Choroid plexus epithelial cell (primary cell): Measurements from ENCODE around the gene ADGRF1.

Experiments
- DNase-seq: peaks from one replicate; pipeline ENCODE4 v3.0.0-alpha.2; 2010; ENCODE audit warnings: low read depth
- H3K4me3 ChIP-seq: 2 replicates; pipeline ENCODE4 v1.5.1; 2011; ENCODE audit warnings: low read depth, mild to moderate bottlenecking, control low read depth, low read length, moderate library complexity
- TF ChIP-seq, protein P1 (sequence below): conservative IDR thresholded peaks from 2 replicates; pipeline ENCODE4 v1.5.1; 2011; ENCODE audit warnings: low read depth, mild to moderate bottlenecking, control low read depth, inconsistent platforms, low read length, moderate library complexity

The ADGRF1 gene

DNA sequence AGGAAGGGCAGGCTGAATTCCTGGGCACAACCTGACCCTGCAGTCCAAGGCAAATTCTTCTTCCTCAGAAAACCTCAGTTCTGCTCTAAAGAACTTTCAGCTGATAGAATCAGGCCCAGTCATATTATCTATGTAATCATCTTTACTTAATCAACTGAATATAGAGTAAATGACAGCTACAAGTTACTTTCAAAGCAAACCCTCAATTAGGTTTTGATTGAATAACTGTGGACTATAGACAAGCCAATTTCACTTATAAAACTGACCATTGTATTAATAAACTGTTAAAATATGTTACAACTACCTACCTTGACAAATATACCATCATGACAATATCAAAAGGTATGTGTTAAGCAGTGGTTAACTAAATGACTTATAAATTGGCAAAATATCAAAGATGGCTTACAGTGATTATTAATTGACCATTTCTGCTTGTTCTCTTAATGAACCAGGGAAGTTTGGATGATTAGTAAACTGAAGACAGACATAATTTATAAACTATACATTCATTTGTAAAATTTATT lies 74.2 kb downstream of the ADGRF1 start:
- TF ChIP-seq, protein P1, sequence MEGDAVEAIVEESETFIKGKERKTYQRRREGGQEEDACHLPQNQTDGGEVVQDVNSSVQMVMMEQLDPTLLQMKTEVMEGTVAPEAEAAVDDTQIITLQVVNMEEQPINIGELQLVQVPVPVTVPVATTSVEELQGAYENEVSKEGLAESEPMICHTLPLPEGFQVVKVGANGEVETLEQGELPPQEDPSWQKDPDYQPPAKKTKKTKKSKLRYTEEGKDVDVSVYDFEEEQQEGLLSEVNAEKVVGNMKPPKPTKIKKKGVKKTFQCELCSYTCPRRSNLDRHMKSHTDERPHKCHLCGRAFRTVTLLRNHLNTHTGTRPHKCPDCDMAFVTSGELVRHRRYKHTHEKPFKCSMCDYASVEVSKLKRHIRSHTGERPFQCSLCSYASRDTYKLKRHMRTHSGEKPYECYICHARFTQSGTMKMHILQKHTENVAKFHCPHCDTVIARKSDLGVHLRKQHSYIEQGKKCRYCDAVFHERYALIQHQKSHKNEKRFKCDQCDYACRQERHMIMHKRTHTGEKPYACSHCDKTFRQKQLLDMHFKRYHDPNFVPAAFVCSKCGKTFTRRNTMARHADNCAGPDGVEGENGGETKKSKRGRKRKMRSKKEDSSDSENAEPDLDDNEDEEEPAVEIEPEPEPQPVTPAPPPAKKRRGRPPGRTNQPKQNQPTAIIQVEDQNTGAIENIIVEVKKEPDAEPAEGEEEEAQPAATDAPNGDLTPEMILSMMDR = no peak
- no peak overlapping the region for H3K4me3 ChIP-seq

DNA sequence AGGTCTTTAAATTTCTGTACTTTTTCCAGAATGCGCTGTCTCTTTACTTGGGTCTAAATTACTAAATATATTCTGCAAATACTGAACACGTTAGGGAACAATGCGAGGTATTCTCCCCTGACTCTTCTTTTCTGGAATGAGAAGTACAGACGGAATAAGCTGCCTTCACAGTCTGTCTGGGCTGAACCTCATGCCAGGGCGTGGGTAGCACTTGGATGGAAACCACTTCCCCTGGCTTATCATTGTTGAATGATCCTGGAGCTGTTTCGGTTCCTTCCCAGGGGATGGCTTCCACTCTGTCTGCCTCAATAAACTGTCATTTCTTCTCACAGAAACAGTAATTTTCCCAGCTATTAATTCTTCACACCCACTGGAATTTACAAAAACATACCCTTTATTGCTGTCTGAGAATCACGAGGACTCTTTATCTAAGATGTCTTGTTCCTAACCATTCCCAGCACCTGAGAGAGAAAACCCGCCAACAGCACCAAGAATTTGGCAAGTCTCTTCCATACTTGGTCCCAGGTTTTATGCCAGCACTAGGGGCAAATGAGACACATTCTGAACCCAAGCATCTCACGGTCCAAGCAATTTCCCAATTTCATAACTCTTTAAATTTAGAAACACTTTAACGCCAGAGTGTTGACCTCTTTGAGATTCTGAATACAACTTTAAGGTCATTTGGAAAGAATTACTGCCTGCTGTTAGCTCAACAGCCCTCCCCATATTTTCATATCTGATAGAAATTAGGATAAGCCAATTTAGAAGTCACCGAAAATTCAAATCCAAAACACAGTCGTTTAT lies 77.2 kb downstream of the ADGRF1 start:
- TF ChIP-seq, protein P1 = no peak
- peak; percentile 14 for DNase-seq
- no peak overlapping the region for H3K4me3 ChIP-seq

More for the DNA sequence above, 74.2 kb downstream of the ADGRF1 start:
- no peak for DNase-seq

DNA sequence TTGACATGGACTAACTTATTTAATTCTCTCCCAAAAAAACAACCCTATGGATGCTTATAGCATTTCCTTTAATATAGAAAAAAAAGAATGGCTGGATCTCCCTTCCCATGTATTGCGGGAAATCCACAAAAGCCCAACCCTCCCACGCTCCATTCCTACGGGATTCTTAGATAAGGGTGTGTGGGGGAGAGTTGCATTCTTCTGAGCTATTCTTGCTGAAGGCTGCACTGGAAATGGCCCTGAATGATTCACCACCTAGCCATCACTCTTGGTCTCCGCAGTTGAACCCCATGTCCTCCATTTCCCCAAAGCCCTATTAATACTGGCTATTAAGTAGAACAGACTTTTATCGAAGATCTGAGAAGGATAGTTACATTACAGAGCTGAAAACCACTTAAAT lies 78.5 kb downstream of the ADGRF1 start:
- TF ChIP-seq, protein P1 = no peak
- peak; percentile 21 for DNase-seq
- H3K4me3 ChIP-seq = no peak overlapping the region

DNA sequence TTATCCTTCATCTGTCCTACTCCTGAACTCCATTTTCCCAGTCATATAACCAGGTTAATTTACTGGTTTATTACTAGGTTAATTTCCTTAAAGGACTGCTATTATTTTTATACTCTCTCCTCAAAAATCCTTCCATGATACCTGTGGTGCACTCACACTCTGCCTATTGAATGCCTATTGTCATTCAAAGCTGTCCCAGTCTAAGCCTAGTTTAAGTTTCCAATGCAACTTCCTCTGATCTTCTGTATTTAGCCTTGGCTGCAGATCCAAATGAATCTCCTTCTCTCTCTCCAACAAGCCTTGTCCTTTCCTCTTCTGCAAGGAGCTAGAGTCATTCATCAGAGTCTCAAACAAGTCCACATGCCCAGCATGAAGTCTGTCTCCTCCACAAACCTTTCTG lies 79.1 kb downstream of the ADGRF1 start:
- no peak for DNase-seq
- no peak overlapping the region for H3K4me3 ChIP-seq
- TF ChIP-seq, protein P1 = no peak

DNA sequence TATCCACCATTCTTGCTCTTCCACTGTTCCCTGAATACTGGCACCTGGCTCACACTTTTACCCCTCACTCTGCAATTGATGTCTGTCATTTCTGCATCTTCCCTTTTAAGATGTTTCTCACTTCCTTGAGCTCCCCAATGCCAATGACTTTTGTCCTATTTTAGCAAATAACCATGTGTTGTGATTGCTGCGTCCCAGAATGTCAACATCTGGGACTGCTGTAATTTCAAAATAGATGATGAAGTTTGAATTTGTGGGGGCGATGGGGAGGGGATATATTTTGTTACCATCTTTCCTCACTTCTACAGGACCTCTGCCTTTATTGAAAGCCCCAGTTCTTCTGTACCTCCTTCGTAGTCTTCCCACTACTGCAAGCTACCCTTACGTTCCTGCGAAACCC lies 80.4 kb downstream of the ADGRF1 start:
- TF ChIP-seq, protein P1 = no peak
- no peak for DNase-seq
- H3K4me3 ChIP-seq = no peak overlapping the region

DNA sequence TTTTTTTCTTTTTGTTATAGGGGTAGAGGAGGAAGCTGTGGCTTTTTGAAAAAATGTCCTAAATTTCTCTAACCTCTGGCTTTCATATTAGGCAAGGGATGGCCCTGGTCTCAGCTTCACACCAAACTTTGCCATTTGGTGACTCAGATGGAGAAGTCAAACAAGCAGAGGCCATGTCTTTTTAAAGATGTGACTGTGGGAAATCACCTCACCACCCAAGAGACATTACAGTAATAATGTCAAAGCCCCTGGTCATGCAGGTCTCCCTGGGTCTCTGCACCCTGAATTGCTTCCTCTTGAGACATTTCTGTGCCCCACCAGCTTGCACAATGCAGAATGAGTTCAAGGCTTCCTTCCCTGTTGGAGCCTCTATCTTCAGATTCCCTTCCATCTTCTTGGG lies 80.9 kb downstream of the ADGRF1 start:
- DNase-seq = no peak
- TF ChIP-seq, protein P1 = no peak
- H3K4me3 ChIP-seq = no peak overlapping the region

DNA sequence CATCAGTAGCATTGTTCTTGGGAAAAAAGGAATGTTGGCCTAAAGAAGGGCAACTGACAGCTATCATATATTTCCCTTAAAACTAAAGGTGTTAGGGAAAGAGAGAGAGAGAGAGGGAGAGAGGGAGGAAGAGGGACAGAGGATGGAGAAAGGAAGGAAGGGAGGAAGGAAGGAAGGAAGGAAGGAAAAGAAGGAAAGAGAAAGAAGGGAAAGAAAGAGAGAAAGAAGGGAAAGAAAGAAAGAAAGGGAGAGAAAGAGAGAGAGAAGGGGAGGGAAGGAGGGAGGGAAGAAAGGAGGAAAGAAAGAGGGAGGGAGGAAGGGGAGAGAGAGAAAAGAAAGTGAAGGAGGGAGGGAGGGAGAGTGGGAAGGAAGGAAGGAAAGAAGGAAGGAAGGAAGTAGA lies 82.7 kb downstream of the ADGRF1 start:
- no peak for DNase-seq
- TF ChIP-seq, protein P1 = no peak
- no peak overlapping the region for H3K4me3 ChIP-seq
